Measurements from ENCODE around the gene KIRREL1. TPM values are rescaled to one million over a fixed set of nuclear protein-coding genes. Genes with fewer than 3 reads are reported as not detected.

KIRREL1 gene
- total RNA-seq, 1 experiment from 2014 or later = 30.7 TPM

DNA sequence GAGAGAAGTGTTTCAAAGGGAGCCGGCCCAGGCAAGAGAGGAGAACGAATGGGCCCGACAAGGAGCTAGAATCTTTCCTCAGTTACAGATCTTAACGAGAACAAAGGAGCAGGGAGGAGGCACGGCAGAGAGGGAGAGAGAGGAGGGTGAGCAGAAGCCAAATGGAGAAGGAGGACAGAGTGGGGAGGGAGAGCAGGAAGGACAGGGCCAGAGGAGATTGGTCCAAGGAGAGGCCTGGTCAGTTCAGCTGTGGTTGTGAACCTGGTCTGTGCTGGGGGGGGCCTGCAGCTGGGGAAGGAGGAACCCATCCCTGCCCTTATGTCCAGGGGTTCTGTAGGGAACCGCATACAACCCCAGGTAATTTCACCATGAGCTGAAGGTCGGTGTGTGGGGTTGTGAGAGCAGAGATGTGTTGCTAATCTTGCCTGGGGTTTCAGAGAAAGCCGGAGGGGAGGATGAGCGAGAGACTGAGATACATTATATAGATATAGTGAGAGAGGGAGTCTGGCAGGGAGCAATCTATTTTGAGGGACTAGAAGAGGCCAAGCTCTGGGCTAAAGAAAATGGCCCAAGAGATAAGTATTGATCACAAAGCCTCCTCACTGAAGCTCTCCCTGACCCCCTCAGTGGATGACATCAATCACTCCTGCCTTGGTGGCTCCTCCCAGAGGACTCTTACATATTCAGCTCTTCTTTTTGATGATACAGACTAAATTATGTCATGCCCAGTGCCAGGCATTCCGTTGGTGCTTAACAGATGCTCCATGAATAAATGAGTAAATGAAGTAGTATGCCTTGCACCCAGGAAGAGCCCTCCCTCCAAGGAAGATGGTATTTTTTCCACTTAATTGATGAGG is 123.1 kb downstream of the KIRREL1 start:
- Histone ChIP-seq H3K36me3 (ENCODE audit: low read depth) (no peaks in the 10 kb centered on the region), H3K4me3 (no peak overlapping the region), H4K20me1 (ENCODE audit: insufficient read depth) (no peaks in the 10 kb centered on the region), H3K4me1 (replicated peaks; ENCODE audit: insufficient read depth) (no peaks in the 10 kb centered on the region), H3F3A (ENCODE audit: insufficient read depth, low read depth) (no peaks in the 10 kb centered on the region), H3K79me2 (ENCODE audit: low read depth) (no peaks in the 10 kb centered on the region), H3K9me3 (ENCODE audit: insufficient read depth, low read depth) (no peaks in the 10 kb centered on the region), H3K9me2 (ENCODE audit: insufficient read depth) (no peaks in the 10 kb centered on the region), H3K27ac (no peak overlapping the region), H3K4me2 (no peak overlapping the region), H2AFZ (no peak overlapping the region), H3K27me3 (ENCODE audit: insufficient read depth, low read depth) (peaks cover 72% of the 10 kb centered on the region)
- no TSS peak for BruUV-seq (replicated peaks)
- ChIA-PET CTCF (interaction anchor here (0.6 kb wide), 1 partner anchor 159 kb away, joined by 4 read pairs; no protein-coding TSS in a partner anchor), POLR2A (ENCODE audit: unreplicated experiment) (no interaction called here)
- TF ChIP-seq, protein P1, sequence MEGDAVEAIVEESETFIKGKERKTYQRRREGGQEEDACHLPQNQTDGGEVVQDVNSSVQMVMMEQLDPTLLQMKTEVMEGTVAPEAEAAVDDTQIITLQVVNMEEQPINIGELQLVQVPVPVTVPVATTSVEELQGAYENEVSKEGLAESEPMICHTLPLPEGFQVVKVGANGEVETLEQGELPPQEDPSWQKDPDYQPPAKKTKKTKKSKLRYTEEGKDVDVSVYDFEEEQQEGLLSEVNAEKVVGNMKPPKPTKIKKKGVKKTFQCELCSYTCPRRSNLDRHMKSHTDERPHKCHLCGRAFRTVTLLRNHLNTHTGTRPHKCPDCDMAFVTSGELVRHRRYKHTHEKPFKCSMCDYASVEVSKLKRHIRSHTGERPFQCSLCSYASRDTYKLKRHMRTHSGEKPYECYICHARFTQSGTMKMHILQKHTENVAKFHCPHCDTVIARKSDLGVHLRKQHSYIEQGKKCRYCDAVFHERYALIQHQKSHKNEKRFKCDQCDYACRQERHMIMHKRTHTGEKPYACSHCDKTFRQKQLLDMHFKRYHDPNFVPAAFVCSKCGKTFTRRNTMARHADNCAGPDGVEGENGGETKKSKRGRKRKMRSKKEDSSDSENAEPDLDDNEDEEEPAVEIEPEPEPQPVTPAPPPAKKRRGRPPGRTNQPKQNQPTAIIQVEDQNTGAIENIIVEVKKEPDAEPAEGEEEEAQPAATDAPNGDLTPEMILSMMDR (conservative IDR thresholded peaks at IDR 0.05) = no peak
- TF ChIP-seq EZH2 (IDR thresholded peaks at IDR 0.05; ENCODE audit: low read depth) = no peak
- intact Hi-C loops (cut with micrococcal nuclease; ENCODE audit: unreplicated experiment) = no loop called here
- no peak for DNase-seq

- no peak overlapping the region for H3K27ac ChIP-seq
- BruUV-seq (replicated peaks) = no TSS peak
- H3K27me3 ChIP-seq (ENCODE audit: insufficient read depth, low read depth) = peaks cover 56% of the 10 kb centered on the region
These were observed 124.6 kb downstream of the KIRREL1 start for GRCh38 chr1:158117854-158118704.

More at GRCh38 chr1:158117854-158118704, 124.6 kb downstream of the KIRREL1 start:
- Histone ChIP-seq H3K4me3 (no peak overlapping the region), H3K79me2 (ENCODE audit: low read depth) (no peaks in the 10 kb centered on the region), H3K4me1 (replicated peaks; ENCODE audit: insufficient read depth) (no peaks in the 10 kb centered on the region), H3K9me3 (ENCODE audit: insufficient read depth, low read depth) (no peaks in the 10 kb centered on the region), H3F3A (ENCODE audit: insufficient read depth, low read depth) (no peaks in the 10 kb centered on the region), H3K9me2 (ENCODE audit: insufficient read depth) (no peaks in the 10 kb centered on the region), H4K20me1 (ENCODE audit: insufficient read depth) (no peaks in the 10 kb centered on the region), H3K36me3 (ENCODE audit: low read depth) (no peaks in the 10 kb centered on the region), H2AFZ (no peak overlapping the region), H3K4me2 (no peak overlapping the region)
- ChIA-PET POLR2A (ENCODE audit: unreplicated experiment) (no interaction called here), CTCF (interaction anchor here (0.6 to 1.2 kb wide), 7 partner anchors 17 to 254 kb away, joined by 3 to 5 read pairs (median 3); no protein-coding TSS in a partner anchor)
- DNase-seq = peak in 1 of 2 experiments; percentile 41
- TF ChIP-seq, protein P1 (conservative IDR thresholded peaks at IDR 0.05) = peak; percentile 34; the same call in 1 of the 2 replicates
- TF ChIP-seq EZH2 (IDR thresholded peaks at IDR 0.05; ENCODE audit: low read depth) = no peak
- intact Hi-C loops (cut with micrococcal nuclease; ENCODE audit: unreplicated experiment) = no loop called here

All from PC-9 (cell line).